Sigmoid colon (tissue), 7 donors: Measurements from ENCODE around the gene NBAS. TPM values are rescaled to one million over a fixed set of nuclear protein-coding genes. Genes with fewer than 3 reads are reported as not detected.

Experiments used
- DNase-seq: peaks from one replicate; pipeline ENCODE4 v3.0.0-alpha.2; 2019
- H3K27ac ChIP-seq, 4 donors: fragments of 200-600 bp; sonication (generic); one replicate each; pipeline ENCODE4 v1.5.1; 2016 to 2019; ENCODE audit warnings: mild to moderate bottlenecking in 1 of 4
- H3K27me3 ChIP-seq, 3 donors: fragments of 200-600 bp; sonication (generic); one replicate each; pipeline ENCODE4 v1.5.1; 2019; ENCODE audit warnings: mild to moderate bottlenecking in 1 of 3
- H3K36me3 ChIP-seq, 4 donors: fragments of 200-600 bp; sonication (generic); one replicate each; pipeline ENCODE4 v1.5.1; 2016 to 2019
- H3K4me1 ChIP-seq, 4 donors: fragments of 200-600 bp; sonication (generic); one replicate each; pipeline ENCODE4 v1.5.1; 2017 to 2019
- H3K4me3 ChIP-seq, 4 donors: fragments of 200-600 bp; sonication (generic); one replicate each; pipeline ENCODE4 v1.5.1; 2017 to 2019; ENCODE audit warnings: mild to moderate bottlenecking in 2 of 4, moderate library complexity in 1 of 4
- H3K9me3 ChIP-seq, 4 donors: fragments of 200-600 bp in 3 of 4; sonication (generic) in 3 of 4; one replicate each; pipeline versions ENCODE4 v1.5.1 to v1.6.1; 2013 to 2019
- EP300 ChIP-seq, 4 donors: sonication (generic); formaldehyde crosslinking; IDR thresholded peaks; one replicate each; pipeline ENCODE4 v1.6.1; 2017; ENCODE audit warnings: antibody characterized with exemption in 4 of 4
- POLR2A ChIP-seq, 2 donors: fragments of 450-650 bp; IDR thresholded peaks; one replicate each; pipeline ENCODE4 v1.6.1; 2016; ENCODE audit warnings: antibody characterized with exemption in 2 of 2, mild to moderate bottlenecking in 2 of 2, moderate library complexity in 2 of 2
- POLR2AphosphoS5 ChIP-seq, 4 donors: sonication (generic); formaldehyde crosslinking; IDR thresholded peaks; one replicate each; pipeline ENCODE4 v1.6.1; 2017; ENCODE audit warnings: antibody characterized with exemption in 4 of 4
- WGBS, 2 donors: extraction: QIAGEN DNeasy Blood & Tissue Kit; methylation state at CpG; one replicate each; pipeline ENCODE4 v1.1.7; 2013; 5-methylcytosine and 5-hydroxymethylcytosine counted together
- intact Hi-C: fragments of 100-400 bp; cut with DNase I; formaldehyde crosslinking; loops from one replicate; pipeline ENCODE4 v1.15.1; 2023
- polyA plus RNA-seq, 3 donors: library from polyadenylated mRNA; stranded (reverse); fragments of 200-250 nt; gene quantifications; one replicate each; pipeline ENCODE4 v1.2.3, GENCODE V29; 2013
- total RNA-seq, 4 donors: library from RNA; depleted of rRNA; stranded (reverse); fragments of >200 nt; gene quantifications; one replicate each; pipeline ENCODE4 v1.1.0, GENCODE V29; 2016
- TF ChIP-seq, protein P1 (sequence below), 4 experiments: fragments of 450-650 bp in 3 of 4; fragments of 200-600 bp in 1 of 4; IDR thresholded peaks; one replicate each; pipeline ENCODE4 v1.5.1; 2016 to 2019; ENCODE audit warnings: antibody characterized with exemption in 4 of 4, mild to moderate bottlenecking in 3 of 4, moderate library complexity in 2 of 4
- donor health status: healthy with polysubstance abuse.
- donor health status: Bipolar disorder and iron deficiency.
- donor health status: healthy.

The NBAS gene
- total and polyA plus RNA-seq, 7 donors, result 3.9 to 53.2 (median 41.9) TPM

DNA sequence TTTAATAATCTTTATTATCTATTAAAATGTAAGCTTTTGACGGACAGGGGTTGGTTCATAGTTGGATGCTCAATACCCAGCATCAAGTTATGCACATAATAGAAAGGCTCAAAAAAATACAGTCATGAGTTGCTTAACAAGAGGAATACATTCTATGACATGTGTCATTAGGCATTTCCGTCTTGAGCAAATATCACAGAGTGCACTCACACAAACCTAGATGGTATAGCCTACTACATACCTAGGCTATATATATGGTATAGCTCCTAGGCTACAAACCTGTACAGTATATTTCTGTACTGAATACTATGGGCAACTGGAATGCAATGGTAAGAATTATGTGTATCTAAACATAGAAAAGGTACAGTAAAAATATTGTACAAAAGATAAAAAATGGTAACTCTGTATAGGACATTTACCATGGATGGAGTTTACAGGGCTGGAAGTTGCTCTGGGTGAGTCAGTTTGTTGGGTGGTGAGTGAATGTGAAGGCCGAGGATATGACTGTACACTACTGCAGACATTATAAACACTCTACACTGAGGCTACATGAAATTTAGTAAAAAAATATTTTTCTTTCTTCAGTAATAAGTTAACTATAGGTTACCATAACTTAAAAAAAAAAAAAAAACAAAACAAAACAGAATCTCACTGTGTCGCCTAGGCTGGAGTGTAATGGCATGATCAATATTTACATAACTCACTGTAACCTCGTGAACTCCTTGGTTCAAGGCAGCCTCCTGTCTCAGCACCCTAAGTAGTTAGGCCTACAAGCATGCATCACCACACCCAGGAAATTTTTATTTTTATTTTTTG is 201.2 kb downstream of the NBAS start:
- no peak for TF ChIP-seq POLR2A (IDR thresholded peaks at IDR 0.05)

DNA sequence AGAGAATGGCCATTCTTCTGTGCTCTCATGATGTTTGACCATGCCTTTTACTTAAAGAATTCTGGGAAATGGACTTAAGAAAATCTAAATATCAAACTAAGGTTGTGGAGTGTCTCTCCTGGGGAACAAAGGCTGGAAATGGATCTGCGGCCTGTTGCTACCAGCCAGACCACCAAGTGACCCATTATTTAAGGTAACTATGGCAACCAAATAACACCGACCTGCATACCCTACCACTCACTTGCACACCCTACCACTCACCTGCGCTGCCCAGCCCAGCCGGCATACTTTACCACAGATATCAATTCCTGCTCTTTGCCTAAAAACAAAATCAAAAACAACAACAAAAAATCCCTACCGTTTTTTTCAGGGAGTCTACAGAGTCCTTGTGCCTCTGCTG is 203.2 kb downstream of the NBAS start:
- DNase-seq, result no peak
- H3K4me1 ChIP-seq, result no peaks in the 10 kb centered on the region
- no peaks in the 10 kb centered on the region for H3K27me3 ChIP-seq
- intact Hi-C loops, result no loop called here
- 87 to 89% methylated on average over 5 of the region's 5 CpGs for WGBS, 2 donors
- no peaks in the 10 kb centered on the region for H3K9me3 ChIP-seq
- no peak overlapping the region for H3K4me3 ChIP-seq
- no peak overlapping the region for H3K27ac ChIP-seq
- no peak for TF ChIP-seq POLR2AphosphoS5 (IDR thresholded peaks at IDR 0.05)
- TF ChIP-seq POLR2A (IDR thresholded peaks at IDR 0.05), result no peak
- TF ChIP-seq EP300 (IDR thresholded peaks at IDR 0.05), result no peak
- TF ChIP-seq, protein P1, sequence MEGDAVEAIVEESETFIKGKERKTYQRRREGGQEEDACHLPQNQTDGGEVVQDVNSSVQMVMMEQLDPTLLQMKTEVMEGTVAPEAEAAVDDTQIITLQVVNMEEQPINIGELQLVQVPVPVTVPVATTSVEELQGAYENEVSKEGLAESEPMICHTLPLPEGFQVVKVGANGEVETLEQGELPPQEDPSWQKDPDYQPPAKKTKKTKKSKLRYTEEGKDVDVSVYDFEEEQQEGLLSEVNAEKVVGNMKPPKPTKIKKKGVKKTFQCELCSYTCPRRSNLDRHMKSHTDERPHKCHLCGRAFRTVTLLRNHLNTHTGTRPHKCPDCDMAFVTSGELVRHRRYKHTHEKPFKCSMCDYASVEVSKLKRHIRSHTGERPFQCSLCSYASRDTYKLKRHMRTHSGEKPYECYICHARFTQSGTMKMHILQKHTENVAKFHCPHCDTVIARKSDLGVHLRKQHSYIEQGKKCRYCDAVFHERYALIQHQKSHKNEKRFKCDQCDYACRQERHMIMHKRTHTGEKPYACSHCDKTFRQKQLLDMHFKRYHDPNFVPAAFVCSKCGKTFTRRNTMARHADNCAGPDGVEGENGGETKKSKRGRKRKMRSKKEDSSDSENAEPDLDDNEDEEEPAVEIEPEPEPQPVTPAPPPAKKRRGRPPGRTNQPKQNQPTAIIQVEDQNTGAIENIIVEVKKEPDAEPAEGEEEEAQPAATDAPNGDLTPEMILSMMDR (IDR thresholded peaks at IDR 0.05), result no peak
- H3K36me3 ChIP-seq, result peaks cover 0 to 30% (median 0%) of the 10 kb centered on the region in 4 donors

More for the DNA sequence above, 201.2 kb downstream of the NBAS start:
- H3K36me3 ChIP-seq, result peaks cover 0 to 21% (median 3%) of the 10 kb centered on the region in 4 donors
- H3K27me3 ChIP-seq, result no peaks in the 10 kb centered on the region
- 58 to 85% methylated on average over 5 of the region's 5 CpGs for WGBS, 2 donors
- no peak overlapping the region for H3K4me3 ChIP-seq
- DNase-seq, result no peak
- intact Hi-C loops, result no loop called here
- no peaks in the 10 kb centered on the region for H3K9me3 ChIP-seq
- H3K4me1 ChIP-seq, result no peaks in the 10 kb centered on the region
- no peak overlapping the region for H3K27ac ChIP-seq

- Histone ChIP-seq H3K27me3 (no peaks in the 10 kb centered on the region), H3K4me3 (no peak overlapping the region), H3K9me3 (no peaks in the 10 kb centered on the region), H3K4me1 (no peaks in the 10 kb centered on the region), H3K27ac (no peak overlapping the region), H3K36me3 (peaks cover 0 to 34% (median 2%) of the 10 kb centered on the region in 4 donors)
- intact Hi-C loops, result no loop called here
- DNase-seq, result no peak
- 97% methylated on average over 1 of the region's 1 CpG for WGBS, 2 donors
- TF ChIP-seq POLR2A (IDR thresholded peaks at IDR 0.05), result no peak
- TF ChIP-seq POLR2AphosphoS5 (IDR thresholded peaks at IDR 0.05), result no peak
- TF ChIP-seq, protein P1 (IDR thresholded peaks at IDR 0.05), result no peak
These were observed 203.9 kb downstream of the NBAS start for GRCh38 chr2:15357186-15357585.

DNA sequence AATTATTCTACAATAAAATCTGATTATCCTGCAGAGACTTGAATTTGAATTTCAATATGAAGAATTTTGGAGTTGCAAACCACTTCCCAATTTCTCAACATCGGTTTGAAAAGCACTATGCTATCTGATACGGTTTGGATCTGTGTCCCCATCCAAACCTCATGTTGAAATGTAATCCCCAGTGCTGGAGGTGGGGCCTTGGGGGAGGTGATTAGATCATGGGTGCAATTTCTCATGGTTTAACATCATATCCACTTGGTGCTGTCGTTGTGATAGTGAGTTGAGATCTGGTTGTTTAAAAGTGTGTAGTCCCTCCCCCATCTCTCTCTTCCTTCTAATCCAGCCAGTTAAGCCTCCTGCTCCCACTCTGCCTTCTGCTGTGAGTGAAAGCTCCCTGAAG is 205.7 kb downstream of the NBAS start:
- no peak overlapping the region for H3K27ac ChIP-seq
- H3K4me1 ChIP-seq, result no peaks in the 10 kb centered on the region
- no peaks in the 10 kb centered on the region for H3K9me3 ChIP-seq
- TF ChIP-seq POLR2A (IDR thresholded peaks at IDR 0.05), result no peak
- H3K4me3 ChIP-seq, result no peak overlapping the region
- DNase-seq, result no peak
- intact Hi-C loops, result no loop called here
- H3K36me3 ChIP-seq, result peaks cover 0 to 52% (median 3%) of the 10 kb centered on the region in 4 donors
- 92 to 95% methylated on average over 3 of the region's 3 CpGs for WGBS, 2 donors
- H3K27me3 ChIP-seq, result no peaks in the 10 kb centered on the region

GRCh38 chr2:15354596-15355366 is 206.4 kb downstream of the NBAS start:
- Histone ChIP-seq H3K4me1 (no peaks in the 10 kb centered on the region), H3K4me3 (no peak overlapping the region), H3K36me3 (peaks cover 0 to 58% (median 3%) of the 10 kb centered on the region in 4 donors), H3K9me3 (no peaks in the 10 kb centered on the region), H3K27ac (no peak overlapping the region), H3K27me3 (no peaks in the 10 kb centered on the region)
- TF ChIP-seq POLR2A (IDR thresholded peaks at IDR 0.05) (no peak), POLR2AphosphoS5 (IDR thresholded peaks at IDR 0.05) (no peak)
- TF ChIP-seq, protein P1 (IDR thresholded peaks at IDR 0.05), result no peak
- WGBS, 2 donors, result 97 to 98% methylated on average over 1 of the region's 1 CpG
- DNase-seq, result no peak
- intact Hi-C loops, result no loop called here
